Liver (tissue), 9 donors: ENCODE measurements around the gene SLC25A22. TPM values are rescaled to one million over a fixed set of nuclear protein-coding genes. Genes with fewer than 3 reads are reported as not detected.

Experiments used
- DNase-seq: peaks from one replicate; pipeline ENCODE4 v3.0.0-alpha.2; 2017; ENCODE audit warnings: low spot score
- H3K27ac ChIP-seq, 2 donors: one replicate each; pipeline ENCODE4 v1.7.0; 2013; ENCODE audit warnings: inconsistent platforms in 2 of 2, low read length in 2 of 2, control low read depth in 1 of 2, low read depth in 1 of 2, mild to moderate bottlenecking in 1 of 2
- H3K27me3 ChIP-seq, 4 donors: one replicate each; pipeline versions ENCODE4 v1.6.1 to v1.7.0; 2013; ENCODE audit warnings: low read length in 3 of 4, inconsistent platforms in 1 of 4, mild to moderate bottlenecking in 1 of 4, moderate library complexity in 1 of 4; ENCODE audit not compliant: control insufficient read depth in 4 of 4, insufficient read depth in 4 of 4
- H3K36me3 ChIP-seq, 4 donors: one replicate each; pipeline versions ENCODE4 v1.6.1 to v1.7.0; 2013; ENCODE audit warnings: low read length in 3 of 4, mild to moderate bottlenecking in 3 of 4, low read depth in 1 of 4, moderate library complexity in 1 of 4; ENCODE audit not compliant: control insufficient read depth in 4 of 4, insufficient read depth in 3 of 4
- H3K4me1 ChIP-seq, 4 donors: one replicate each; pipeline versions ENCODE4 v1.6.1 to v1.7.0; 2013; ENCODE audit warnings: low read length in 3 of 4, mild to moderate bottlenecking in 3 of 4, moderate library complexity in 1 of 4; ENCODE audit not compliant: control insufficient read depth in 4 of 4, insufficient read depth in 4 of 4
- H3K4me3 ChIP-seq, 3 donors: one replicate each; pipeline versions ENCODE4 v1.6.1 to v1.7.0; 2013; ENCODE audit warnings: low read length in 3 of 3, control low read depth in 1 of 3, low read depth in 1 of 3, mild to moderate bottlenecking in 1 of 3
- H3K9ac ChIP-seq, 2 donors: one replicate each; pipeline ENCODE4 v1.7.0; 2013; ENCODE audit warnings: low read length in 2 of 2, mild to moderate bottlenecking in 2 of 2, moderate library complexity in 2 of 2, control low read depth in 1 of 2, low read depth in 1 of 2
- H3K9me3 ChIP-seq, 4 donors: one replicate each; pipeline versions ENCODE4 v1.6.1 to v1.7.0; 2013; ENCODE audit warnings: low read length in 3 of 4; ENCODE audit not compliant: control insufficient read depth in 4 of 4
- CTCF ChIP-seq: fragments of 150-350 bp; IDR thresholded peaks from 2 replicates; pipeline ENCODE4 v1.5.1; 2017; ENCODE audit warnings: improper control_type of control experiment, low read depth, low read length; ENCODE audit not compliant: missing input control
- EGR1 ChIP-seq, 2 donors: IDR thresholded peaks; 2 replicates each; pipeline ENCODE4 v1.6.1; 2016 to 2018; ENCODE audit warnings: antibody characterized with exemption in 2 of 2, low read depth in 2 of 2
- FOXA1 ChIP-seq: IDR thresholded peaks from 2 replicates; pipeline ENCODE4 v1.6.1; 2016; ENCODE audit warnings: antibody characterized with exemption
- FOXA2 ChIP-seq: IDR thresholded peaks from 2 replicates; pipeline ENCODE4 v1.6.1; 2016; ENCODE audit warnings: antibody characterized with exemption
- GABPA ChIP-seq, 2 donors: IDR thresholded peaks in 1 of 2; conservative IDR thresholded peaks in 1 of 2; 2 replicates each; pipeline ENCODE4 v1.6.1; 2016; ENCODE audit warnings: antibody characterized with exemption in 2 of 2, mild to moderate bottlenecking in 1 of 2, moderate library complexity in 1 of 2
- HNF4A ChIP-seq, 2 donors: conservative IDR thresholded peaks; 2 replicates each; pipeline ENCODE4 v1.6.1; 2016; ENCODE audit warnings: antibody characterized with exemption in 2 of 2, mild to moderate bottlenecking in 2 of 2
- HNF4G ChIP-seq: IDR thresholded peaks from 2 replicates; pipeline ENCODE4 v1.6.1; 2016; ENCODE audit warnings: antibody characterized with exemption
- JUND ChIP-seq, 2 donors: IDR thresholded peaks; 2 replicates each; pipeline ENCODE4 v1.6.1; 2016; ENCODE audit warnings: antibody characterized with exemption in 2 of 2
- MAX ChIP-seq: IDR thresholded peaks from 2 replicates; pipeline ENCODE4 v1.6.1; 2016; ENCODE audit warnings: antibody characterized with exemption
- NR2F2 ChIP-seq: IDR thresholded peaks from 2 replicates; pipeline ENCODE4 v1.6.1; 2016; ENCODE audit warnings: antibody characterized with exemption
- RAD21 ChIP-seq, 2 donors: IDR thresholded peaks; 2 replicates each; pipeline ENCODE4 v1.6.1; 2016; ENCODE audit warnings: antibody characterized with exemption in 2 of 2, mild to moderate bottlenecking in 2 of 2
- RXRA ChIP-seq, 2 donors: IDR thresholded peaks; 2 replicates each; pipeline ENCODE4 v1.6.1; 2017 to 2018; ENCODE audit warnings: antibody characterized with exemption in 2 of 2, mild to moderate bottlenecking in 1 of 2
- SP1 ChIP-seq: IDR thresholded peaks from 2 replicates; pipeline ENCODE4 v1.6.1; 2018; ENCODE audit warnings: antibody characterized with exemption, mild to moderate bottlenecking
- TAF1 ChIP-seq: conservative IDR thresholded peaks from 2 replicates; pipeline ENCODE4 v1.6.1; 2016; ENCODE audit warnings: antibody characterized with exemption, mild to moderate bottlenecking
- YY1 ChIP-seq: IDR thresholded peaks from 2 replicates; pipeline ENCODE4 v1.6.1; 2016; ENCODE audit warnings: antibody characterized with exemption, mild to moderate bottlenecking
- ZBTB33 ChIP-seq: IDR thresholded peaks from 2 replicates; pipeline ENCODE4 v1.6.1; 2016; ENCODE audit warnings: antibody characterized with exemption
- WGBS: extraction: QIAGEN DNeasy Blood & Tissue Kit; methylation state at CpG from one replicate; pipeline ENCODE4 v1.1.7; 2013; 5-methylcytosine and 5-hydroxymethylcytosine counted together
- polyA plus RNA-seq, 2 donors: library from polyadenylated mRNA; stranded (reverse) in 1 of 2; unstranded in 1 of 2; fragments of 200-250 nt in 1 of 2; fragments of >200 nt in 1 of 2; fragmentation: Nextera tagmentation in 1 of 2; extraction: Ambion mirVana in 1 of 2; gene quantifications; one replicate each; pipeline versions ENCODE4 v1.2.1 to v1.2.3, GENCODE V29; 2013 to 2015
- total RNA-seq, 2 donors: library from RNA; depleted of rRNA; stranded (reverse); fragments of >200 nt; gene quantifications; one replicate each; pipeline ENCODE4 v1.2.3, GENCODE V29; 2014
- donor health status: healthy.
- donor health status: healthy.
- donor health status: healthy.
- donor health status: healthy.
- donor health status: healthy.

The SLC25A22 gene
- total and polyA plus RNA-seq, 4 donors = 5.3 to 26.8 (median 12.1) TPM

- TF ChIP-seq HNF4A (conservative IDR thresholded peaks at IDR 0.05) = no peak
- no peak for TF ChIP-seq EGR1 (IDR thresholded peaks at IDR 0.05; ENCODE audit: low read depth in 2 of 2)
- TF ChIP-seq YY1 = no peak
- TF ChIP-seq RXRA (IDR thresholded peaks at IDR 0.05) = no peak
- TF ChIP-seq GABPA (IDR thresholded peaks at IDR 0.05 in 1 of 2, conservative IDR thresholded peaks at IDR 0.05 in 1 of 2) = no peak
- TF ChIP-seq ZBTB33 = no peak
- TF ChIP-seq CTCF = no peak
- no peak for TF ChIP-seq FOXA2
- no peak for TF ChIP-seq JUND (IDR thresholded peaks at IDR 0.05)
- no peak for TF ChIP-seq TAF1
- Histone ChIP-seq H3K9me3 (no peaks in the 10 kb centered on the region), H3K27ac (no peak overlapping the region), H3K4me3 (no peak overlapping the region), H3K36me3 (peaks cover 17 to 48% (median 22%) of the 10 kb centered on the region in 4 donors), H3K4me1 (peaks cover 0 to 8% (median 8%) of the 10 kb centered on the region in 4 donors), H3K27me3 (no peaks in the 10 kb centered on the region), H3K9ac (no peak overlapping the region)
- 97% methylated on average over 2 of the region's 2 CpGs for WGBS
- DNase-seq = no peak
Observed at GRCh38 chr11:766936-767210, 31.2 kb downstream of the SLC25A22 start.

GRCh38 chr11:766106-766935 is 31.8 kb downstream of the SLC25A22 start:
- WGBS = 84% methylated on average over 11 of the region's 11 CpGs
- Histone ChIP-seq H3K4me3 (no peak overlapping the region), H3K9me3 (no peaks in the 10 kb centered on the region), H3K27me3 (no peaks in the 10 kb centered on the region), H3K36me3 (peaks cover 17 to 46% (median 23%) of the 10 kb centered on the region in 4 donors), H3K27ac (no peak overlapping the region), H3K9ac (no peak overlapping the region), H3K4me1 (peaks cover 0 to 8% (median 8%) of the 10 kb centered on the region in 4 donors)
- no peak for TF ChIP-seq FOXA1
- no peak for TF ChIP-seq RXRA (IDR thresholded peaks at IDR 0.05)
- TF ChIP-seq RAD21 (IDR thresholded peaks at IDR 0.05) = no peak
- no peak for TF ChIP-seq GABPA (IDR thresholded peaks at IDR 0.05 in 1 of 2, conservative IDR thresholded peaks at IDR 0.05 in 1 of 2)
- no peak for TF ChIP-seq SP1
- TF ChIP-seq FOXA2 = no peak
- no peak for TF ChIP-seq NR2F2
- TF ChIP-seq MAX = no peak
- peak; percentile 32 for DNase-seq

GRCh38 chr11:765802-766091 is 32.3 kb downstream of the SLC25A22 start:
- Histone ChIP-seq H3K27ac (no peak overlapping the region), H3K9me3 (no peaks in the 10 kb centered on the region), H3K4me3 (no peak overlapping the region), H3K27me3 (no peaks in the 10 kb centered on the region), H3K4me1 (peaks cover 0 to 8% (median 8%) of the 10 kb centered on the region in 4 donors), H3K36me3 (peaks cover 17 to 45% (median 22%) of the 10 kb centered on the region in 4 donors), H3K9ac (no peak overlapping the region)
- TF ChIP-seq FOXA1 (no peak), HNF4G (no peak), JUND (IDR thresholded peaks at IDR 0.05) (no peak), NR2F2 (no peak), YY1 (no peak), EGR1 (IDR thresholded peaks at IDR 0.05; ENCODE audit: low read depth in 2 of 2) (no peak), CTCF (no peak), RXRA (IDR thresholded peaks at IDR 0.05) (no peak), FOXA2 (no peak), ZBTB33 (no peak)
- DNase-seq = no peak
- WGBS = 94% methylated on average over 8 of the region's 8 CpGs
